GM18858 (cell line): Measurements from ENCODE around the gene MTMR4.
"Not testable (repeated sequence)": the region's sequence is repeated elsewhere in the genome, so short reads cannot be mapped to it uniquely, and the experiment has no call there.

Experiments used
- ATAC-seq: cut with Tn5 transposase; IDR thresholded peaks from one replicate; pipeline ENCODE4 v1.9.1; 2021; ENCODE audit not compliant: unreplicated experiment

The MTMR4 gene

DNA sequence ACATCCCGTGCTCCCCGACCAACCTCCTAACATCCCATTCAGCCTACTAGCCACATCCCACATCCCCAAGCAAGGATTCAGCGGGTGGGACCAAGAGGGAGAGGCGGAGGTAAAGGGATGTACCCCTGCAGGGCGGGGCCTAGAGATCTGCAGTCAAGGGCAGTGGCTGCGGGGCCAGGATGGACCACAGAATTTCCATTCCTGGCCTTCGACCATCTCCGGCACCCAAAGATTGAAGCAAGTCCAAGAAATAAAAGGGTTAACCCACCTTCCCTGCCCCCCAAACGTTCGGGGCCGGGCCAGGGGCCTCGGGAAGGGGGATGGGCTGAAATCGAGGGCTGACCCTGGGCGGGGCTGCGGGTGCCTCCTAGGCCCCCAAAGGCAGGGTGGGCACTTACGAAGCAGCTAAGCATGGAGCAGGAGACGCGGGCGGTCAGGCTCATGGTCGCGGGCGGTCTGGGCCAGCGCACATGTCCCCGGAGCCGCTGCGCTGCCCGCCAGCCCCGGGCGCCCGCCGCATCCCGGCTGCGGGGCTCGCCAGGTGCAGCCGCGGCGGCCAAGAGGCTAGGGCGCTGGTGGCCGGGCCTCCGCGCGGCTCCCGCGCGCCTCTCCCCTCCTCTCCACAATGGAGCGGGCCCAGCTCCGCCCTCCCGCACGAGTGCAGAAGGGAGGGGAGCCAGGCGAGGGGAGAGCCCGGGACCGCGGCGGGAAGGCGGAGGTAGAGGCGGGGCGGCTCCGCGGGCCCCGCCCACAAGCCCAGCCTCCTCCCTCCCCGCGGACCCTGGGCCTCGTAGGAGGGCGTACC is at the start of gene MTMR4:
Gene MTMR4, minus strand, starts transcription at position 674 of the 805 bp plus-strand sequence. Its CDS starts 231 bp downstream, at position 443.
- no peak for ATAC-seq

DNA sequence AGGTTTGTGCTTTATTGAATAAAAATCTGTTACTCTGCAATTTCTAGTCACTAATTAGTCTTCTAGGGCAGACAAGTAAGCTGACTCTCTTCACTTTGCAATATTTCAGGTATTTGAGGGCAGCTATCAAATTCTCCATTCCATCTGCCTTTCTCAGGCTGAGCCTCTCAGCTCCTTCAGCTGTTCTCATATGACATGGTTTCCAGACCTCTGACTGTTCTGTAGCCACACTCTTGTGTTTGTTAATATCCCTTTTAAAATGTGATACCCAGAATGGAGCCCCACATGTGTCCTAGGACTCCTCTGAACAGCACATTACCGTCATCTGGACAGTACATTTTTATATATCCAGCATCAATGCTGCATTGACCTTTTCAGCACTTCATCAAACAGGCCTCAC is 46.1 kb upstream of the MTMR4 start:
- ATAC-seq = no peak

DNA sequence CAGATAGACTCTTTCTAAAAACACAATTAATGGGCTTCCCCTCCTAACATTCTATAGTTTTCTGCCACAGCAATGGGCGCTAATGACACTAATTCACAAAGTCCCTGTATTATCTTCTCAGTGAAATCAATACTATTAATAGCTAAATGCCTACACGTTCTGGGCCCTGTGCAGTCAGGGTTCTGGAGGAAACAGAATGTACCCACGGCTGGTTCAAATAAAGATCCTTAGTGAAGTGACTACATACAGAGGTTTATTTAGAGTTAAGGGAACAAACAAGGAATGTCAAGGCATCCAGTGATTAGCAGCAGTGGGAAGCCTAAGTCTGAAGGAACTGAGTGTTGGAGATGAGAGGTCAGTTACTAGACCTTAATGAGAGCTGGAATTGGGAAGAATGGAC is 43.5 kb upstream of the MTMR4 start:
- no peak for ATAC-seq

DNA sequence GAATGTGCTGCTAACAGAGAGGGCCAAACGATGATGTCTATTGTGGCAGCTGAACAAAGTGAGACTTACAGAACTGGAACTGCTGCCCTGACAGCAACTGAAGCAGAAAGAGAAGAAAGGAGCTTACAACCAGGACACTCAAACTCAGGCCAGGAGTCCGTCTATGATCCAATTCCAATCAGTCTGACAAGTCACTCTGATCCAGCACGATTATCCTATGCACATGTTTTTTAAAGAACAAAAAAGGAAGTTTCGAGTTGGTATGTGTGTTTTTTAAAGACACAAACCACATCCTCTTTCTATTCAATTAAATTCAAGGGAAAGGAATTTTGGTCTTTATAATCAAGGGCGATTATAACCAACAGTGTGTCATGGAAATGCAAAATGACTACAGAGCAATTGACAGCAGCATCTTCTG is 42.4 kb upstream of the MTMR4 start:
- no peak for ATAC-seq

DNA sequence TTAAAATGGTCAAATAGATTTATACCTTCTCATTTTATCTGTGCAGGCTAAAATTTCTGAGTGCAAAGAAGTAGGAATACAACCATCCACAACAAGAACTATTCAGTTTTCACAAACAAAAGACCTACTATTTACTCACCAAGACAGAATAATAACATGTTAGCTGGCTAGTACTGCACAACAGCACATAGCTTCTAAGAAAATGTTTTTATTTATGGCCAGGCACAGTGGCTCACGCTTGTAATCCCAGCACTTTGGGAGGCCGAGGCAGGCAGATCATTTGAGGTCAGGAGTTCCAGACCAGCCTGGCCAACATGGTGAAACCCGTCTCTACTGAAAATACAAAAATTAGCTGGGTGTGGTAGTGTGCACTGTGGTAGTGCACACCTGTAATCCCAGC is 40.7 kb upstream of the MTMR4 start:
- not testable (repeated sequence) for ATAC-seq

DNA sequence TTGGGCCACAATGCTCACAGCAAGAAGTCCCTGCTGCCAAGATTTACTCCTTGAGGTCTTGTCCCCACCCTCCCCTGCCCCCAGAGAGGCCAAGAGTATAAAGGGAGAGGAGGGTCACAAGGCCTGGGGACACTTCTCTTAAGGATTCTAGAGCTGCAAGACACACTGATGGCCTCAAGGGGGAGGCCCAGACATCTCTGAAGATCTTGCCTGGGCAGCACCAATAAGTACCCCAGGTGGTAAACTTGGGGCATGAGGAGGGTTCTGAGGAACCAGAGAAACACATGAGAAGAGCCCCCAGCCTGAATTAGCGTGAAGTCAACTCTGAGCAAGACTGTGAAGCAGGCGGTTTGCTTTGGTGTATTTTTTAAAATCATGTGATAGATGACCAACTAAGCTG is 26.8 kb upstream of the MTMR4 start:
- no peak for ATAC-seq

DNA sequence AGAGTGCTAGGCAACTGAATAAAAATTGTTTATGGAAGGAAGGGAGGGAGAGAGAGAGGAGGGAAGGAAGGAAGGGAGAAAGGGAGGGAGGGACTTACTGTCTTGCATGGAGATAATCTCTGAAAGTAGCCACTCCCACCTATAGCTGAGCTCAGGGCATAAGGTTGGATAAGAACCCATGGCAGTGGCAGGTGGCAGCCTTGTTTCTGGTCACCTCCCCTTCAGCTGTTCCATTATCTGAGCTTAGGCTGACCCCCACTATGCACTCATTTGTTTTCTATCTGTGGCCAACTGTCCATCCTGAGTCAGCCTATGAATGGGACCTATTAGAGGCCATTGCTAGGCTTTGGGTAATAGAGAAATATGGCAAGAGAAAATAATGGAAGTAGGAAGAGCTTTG is 25.3 kb upstream of the MTMR4 start:
- ATAC-seq = no peak

DNA sequence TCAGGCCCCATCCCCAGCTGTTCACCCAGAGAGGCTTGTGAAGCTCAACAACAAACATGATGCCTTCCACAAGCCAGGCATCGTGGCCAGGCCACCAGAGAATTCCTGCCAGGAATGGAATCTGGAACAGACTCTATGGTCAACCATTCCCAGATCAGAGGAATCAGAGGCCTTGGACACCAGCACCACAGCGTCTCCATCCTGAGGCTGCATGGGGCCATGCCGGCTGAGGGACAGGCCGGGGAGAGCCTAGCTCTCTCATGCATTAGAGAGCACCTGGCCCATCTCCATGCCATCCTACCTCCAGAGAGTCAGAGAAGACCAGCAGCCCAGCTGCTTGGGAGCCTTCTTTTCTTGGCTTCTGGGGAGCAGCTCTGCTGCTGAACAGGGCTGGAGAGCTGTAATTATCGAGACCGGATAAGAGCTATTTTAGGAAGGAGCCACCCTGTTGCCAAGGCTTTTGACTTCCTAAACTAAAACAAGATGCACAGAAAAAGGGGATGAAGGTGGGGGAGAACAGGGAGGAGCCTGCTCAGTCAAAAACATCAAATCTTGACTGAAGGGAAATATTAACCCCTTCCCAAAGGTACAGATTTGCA is 24.5 kb upstream of the MTMR4 start:
- ATAC-seq = no peak

DNA sequence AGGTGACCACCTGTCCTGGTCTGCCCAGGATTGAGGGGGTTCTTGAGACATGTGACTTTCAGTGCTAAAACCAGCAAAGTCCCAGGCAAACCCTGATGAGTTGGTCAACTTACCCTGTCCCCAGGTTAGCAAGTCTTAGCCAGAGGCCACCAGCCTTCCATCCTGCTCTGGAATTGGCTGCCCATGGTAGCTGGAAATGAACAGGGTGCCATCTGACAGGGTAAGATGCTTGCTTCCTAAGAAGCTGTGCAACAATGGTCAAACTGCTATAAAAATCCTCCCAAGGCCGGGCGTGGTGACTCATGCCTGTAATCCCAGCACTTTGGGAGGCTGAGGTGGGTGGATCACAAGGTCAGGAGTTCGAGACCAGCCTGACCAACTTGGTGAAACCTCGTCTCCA is 22.8 kb upstream of the MTMR4 start:
- ATAC-seq = no peak

DNA sequence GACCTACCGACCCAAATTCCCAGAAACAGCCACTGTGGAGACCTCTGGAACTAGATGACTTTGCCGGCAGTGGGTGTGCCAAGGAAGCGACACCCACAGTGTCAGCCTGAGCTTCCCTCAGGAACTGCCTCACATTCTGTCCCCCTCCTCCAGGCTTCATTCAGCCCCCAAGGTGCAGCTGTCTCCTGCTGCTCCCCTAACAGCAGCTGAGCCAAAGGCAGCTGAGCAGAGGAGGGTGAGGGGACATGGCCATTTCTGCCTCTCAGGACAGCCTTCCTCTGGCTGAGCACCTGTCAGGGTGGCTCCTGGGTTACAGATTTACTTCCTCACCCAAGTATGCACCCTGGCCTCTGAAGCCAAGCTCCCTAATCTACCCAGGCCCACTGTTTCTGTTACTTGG is 22.1 kb upstream of the MTMR4 start:
- no peak for ATAC-seq

DNA sequence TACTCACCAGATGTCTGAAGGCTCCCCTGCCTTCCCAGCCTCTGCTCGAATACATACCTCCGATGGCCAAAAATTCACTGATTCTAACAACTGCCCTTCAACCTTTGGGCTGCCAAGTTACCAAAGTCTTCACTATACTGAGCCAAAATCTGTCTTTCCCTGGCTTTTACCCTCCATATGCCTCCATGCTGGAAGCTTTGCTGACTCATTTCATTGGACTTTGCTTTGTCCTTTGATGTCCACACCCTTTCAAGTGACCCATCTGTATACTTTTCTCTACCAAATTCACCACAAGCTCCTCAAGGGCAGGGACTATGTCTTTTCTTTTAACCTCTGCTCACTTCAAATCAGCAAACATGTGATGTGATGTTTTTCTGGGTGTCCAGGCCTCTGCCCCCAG is 21.0 kb upstream of the MTMR4 start:
- ATAC-seq = no peak

DNA sequence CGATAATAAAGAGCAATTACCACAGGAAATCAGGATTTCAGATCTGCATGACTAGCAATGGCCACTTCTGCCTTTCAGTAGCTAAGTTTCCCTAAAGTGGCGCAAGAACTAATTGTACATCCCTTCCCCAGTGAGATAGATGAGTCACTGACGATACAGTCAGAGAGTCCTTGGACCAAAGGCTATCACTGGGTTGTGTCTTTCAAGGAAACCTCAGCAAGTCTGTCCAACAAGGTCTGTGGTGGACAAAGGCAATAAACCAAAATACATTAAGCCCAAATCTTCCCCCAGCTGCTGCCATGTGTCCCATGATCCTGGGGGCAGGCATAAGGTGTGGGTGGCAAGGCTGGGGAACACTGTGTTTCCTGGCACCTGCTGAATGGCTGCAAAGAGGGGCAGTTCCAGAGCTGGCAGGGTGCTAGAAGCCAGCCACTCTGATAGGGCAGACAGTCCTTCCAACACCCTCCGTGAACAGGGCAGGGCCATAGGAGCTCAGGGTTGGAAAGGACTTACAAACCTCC is 20.5 kb upstream of the MTMR4 start:
- no peak for ATAC-seq

DNA sequence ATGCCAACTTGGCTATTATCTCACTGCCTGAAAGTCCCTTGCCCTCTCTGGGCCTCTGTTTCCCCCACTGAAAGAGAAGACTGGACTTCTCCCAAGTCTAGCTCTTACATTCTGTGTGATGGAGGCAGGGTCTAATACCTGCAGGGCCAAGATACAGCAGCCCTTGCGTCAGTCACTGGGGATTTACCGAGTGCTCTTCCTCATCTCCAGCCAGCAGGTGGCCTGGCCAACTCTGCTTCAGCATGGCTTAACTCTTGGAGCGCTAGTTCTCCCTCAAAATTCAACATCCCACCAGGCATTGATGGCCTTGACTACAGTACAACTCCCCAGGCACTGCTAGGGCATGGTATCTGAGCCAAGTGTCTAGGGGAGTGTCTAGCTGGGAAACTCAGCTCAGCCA is 19.9 kb upstream of the MTMR4 start:
- no peak for ATAC-seq

DNA sequence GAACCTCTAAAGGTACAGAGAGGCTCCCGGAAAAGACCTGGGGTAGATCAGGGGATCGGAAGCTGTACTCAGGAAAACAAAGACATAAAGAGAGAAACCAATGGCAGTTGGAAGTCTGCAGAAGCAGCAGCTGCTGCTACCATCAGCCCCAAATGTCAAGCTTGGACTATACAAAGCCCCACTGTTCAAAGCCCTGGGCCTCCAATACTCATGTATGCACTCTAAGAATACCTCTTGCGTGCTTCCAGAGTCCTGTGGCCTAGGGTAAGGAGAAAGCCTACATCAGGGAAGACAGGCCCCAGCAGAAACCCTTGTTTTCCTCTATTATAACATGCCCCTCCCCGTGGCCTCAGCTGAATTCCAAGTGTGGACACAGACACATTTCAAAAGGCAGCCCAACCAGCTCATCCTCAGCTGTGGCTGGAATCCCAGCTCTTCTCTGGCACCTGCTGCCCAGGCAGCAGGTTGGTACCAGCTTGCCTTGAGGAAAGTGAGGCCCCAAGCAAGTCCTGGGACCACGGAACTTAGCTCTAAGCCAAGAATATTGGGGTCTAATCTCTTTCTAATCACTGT is 19.3 kb upstream of the MTMR4 start:
- no peak for ATAC-seq

DNA sequence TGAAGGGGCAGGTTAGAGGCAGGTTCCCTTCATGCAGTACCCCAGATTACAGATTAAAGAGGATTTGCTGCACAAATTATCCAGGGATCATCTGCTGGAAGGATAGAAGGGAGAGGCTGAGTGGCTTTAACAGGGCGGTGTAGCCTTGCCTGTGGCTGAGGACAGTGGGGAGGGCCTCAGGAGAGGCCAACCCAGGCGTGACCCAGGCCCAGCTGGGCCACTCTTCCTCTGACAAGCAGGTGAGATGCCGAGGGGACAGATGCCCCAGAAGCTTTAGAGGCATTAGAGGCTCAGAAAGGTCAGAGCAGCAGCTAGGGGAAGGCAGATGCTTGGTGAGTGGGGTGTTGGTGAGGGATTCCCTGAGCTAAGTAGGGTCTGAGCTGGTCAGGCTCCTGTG is 18.1 kb upstream of the MTMR4 start:
- ATAC-seq = no peak

DNA sequence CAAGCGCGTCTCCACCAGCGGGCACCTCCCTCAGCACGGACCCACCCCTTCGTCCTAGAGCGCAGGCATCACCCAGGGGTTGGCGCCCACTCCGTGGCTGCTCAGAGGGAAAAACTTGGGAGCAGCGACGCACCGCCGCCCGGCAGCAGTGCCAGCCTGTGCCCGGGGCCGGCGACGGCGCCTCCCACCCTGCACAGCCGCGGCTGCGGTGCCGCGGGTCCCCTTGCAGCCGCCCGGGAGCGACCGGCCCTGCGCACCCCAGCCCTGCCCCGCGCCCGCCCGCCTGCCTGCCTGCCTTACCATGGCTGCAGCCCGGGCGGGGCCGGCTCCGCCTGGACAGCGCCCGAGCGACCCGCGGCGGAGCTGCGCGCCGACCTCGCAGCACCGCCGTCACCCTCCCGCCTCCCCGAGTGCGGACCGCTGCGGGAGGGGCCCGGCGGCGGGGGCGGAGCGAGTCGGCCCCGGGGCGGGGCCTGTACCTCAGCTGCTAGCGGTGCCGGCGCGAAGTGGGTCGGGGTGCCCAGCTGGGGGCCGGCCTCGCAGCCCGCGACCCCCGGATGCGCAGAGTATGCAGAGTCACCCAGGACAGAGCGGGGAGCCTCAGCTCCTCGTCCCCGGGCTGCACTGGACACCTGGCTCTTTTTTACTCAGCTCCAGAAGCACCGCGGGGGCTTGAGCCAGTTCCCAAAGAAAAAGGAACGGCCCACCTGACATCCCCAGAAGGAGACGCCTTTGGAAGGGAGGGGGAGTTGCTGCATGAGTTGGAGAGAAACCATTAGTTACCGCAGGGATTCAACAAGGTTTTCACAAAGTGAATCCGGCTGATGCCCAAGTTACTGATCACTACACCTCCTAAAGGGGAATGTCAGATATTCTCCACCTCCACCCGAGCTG is 17.5 kb upstream of the MTMR4 start:
- no peak for ATAC-seq

DNA sequence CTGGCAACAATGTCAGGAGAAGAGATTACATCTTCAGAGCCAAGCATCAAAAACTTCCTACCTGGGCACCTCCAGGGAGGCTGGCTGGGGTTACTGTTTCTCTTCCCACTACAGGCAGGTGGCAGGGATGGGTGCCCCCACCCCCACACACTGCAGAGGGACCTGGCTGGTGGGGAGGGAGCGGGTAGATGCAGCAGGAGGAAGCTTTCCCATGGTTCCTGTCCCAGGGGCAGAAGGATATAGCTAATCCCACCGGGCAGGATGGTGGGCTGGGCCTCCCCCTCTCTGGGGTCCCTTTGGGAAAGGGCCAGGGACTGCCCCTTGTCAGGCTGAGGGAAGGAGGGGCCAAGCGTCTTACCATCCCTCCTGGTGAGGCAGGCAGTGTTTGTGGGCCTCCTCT is 16.7 kb upstream of the MTMR4 start:
- ATAC-seq = no peak

DNA sequence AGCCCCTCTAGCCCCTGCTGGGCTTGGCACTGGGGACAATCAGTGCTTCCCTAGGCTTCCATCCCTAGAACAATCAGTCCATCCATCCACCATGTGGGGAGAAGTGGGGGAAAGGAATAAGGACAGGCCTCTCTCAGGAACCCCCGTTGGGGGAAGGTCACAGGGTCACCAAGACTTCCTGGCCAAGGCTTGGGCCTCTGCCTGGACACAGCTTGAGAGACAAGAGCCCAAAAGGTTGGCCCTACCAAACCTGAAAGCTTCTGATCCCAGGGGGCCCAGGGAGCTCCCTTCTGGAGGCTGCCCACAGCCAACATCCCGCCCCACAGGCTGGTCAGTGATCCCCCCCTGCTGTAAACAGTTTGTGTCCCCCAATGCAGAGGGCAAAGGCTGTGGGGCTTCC is 16.2 kb upstream of the MTMR4 start:
- ATAC-seq = no peak

DNA sequence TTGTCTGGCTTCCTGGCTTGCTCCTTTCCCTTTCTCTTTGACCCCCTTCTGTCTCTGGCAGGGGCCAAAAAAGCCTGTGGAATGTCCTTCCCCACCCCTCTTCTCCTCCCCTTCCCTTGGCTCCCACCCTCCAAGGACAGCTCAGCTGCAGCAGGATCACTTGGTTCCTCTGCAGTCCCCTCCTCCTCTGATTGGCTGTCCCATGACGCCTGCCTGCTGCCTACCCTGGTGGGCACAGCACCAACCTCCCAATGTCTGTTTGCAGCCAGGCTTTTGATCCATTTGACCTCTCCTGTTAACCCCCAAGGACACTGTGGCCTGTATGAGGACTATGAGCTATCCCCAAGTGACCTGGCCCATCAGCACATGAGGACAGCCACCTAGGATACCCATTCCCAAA is 14.8 kb upstream of the MTMR4 start:
- no peak for ATAC-seq

DNA sequence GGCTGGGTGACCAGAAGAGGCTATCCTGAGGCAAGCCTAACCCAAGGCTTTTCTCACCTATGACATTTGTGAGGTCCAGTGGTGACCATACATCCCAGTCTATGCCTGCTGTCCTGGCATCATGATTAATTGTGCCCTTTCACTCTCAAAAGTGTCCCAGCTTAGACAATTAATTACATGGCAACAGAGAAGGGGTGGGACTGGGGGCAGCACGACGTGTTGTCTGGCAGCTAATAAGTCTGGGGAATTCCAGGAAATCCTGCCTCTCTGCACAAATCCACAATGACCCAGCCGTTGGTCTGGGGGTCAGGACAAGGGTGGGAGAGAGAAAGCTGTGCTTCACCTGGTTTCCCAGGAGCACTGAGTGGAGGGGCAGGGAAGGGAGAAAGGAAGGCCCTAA is 14.0 kb upstream of the MTMR4 start:
- no peak for ATAC-seq

DNA sequence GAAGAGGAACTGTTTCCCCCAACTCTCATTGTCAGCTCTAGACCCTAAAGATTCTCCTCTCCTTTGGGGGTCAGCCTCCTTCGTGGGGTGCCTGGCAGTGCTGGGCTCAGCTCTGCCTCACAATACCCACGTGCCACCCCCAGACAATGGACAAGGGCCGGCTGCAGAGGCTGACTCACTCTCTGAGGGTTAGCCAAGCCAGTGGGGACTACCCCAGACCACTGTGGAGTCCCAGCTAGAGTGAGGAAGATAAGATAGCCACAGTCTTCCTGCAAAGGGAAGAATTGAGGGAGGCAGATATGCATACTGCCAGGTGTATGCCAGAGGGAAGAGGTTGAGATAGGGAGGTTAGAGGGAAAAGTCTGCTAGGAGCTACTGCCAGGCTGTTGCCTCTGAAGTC is 13.5 kb upstream of the MTMR4 start:
- ATAC-seq = no peak
